Thoracic aorta (tissue), 2 donors: Measurements from ENCODE around the gene LY86. TPM values are rescaled to one million over a fixed set of nuclear protein-coding genes. Genes with fewer than 3 reads are reported as not detected.

ENCODE experiments used
- ATAC-seq: fragments of 150-250 bp; one replicate; pipeline ENCODE4 v1.8.0; 2017; ENCODE audit warnings: low read depth; ENCODE audit not compliant: insufficient number of reproducible peaks, low FRiP score
- DNase-seq: peaks from one replicate; pipeline ENCODE4 v3.0.0-alpha.2; 2020; ENCODE audit warnings: low spot score
- H3K27ac ChIP-seq, 2 donors: fragments of 200-600 bp; sonication (generic); 1 replicate in 1 of 2; 2 replicates in 1 of 2; pipeline ENCODE4 v1.5.1; 2016; ENCODE audit warnings: mild to moderate bottlenecking in 2 of 2, moderate library complexity in 2 of 2
- H3K27me3 ChIP-seq: fragments of 200-600 bp; sonication (generic); replicated peaks from 2 replicates; pipeline ENCODE4 v1.6.0; 2016; ENCODE audit warnings: mild to moderate bottlenecking; ENCODE audit not compliant: insufficient read depth
- H3K36me3 ChIP-seq: fragments of 200-600 bp; sonication (generic); one replicate; pipeline ENCODE4 v1.5.1; 2016
- H3K4me1 ChIP-seq, 2 donors: fragments of 200-600 bp; sonication (generic); 1 replicate in 1 of 2; 2 replicates in 1 of 2; pipeline versions ENCODE4 v1.5.1 to v1.6.0; 2016; ENCODE audit warnings: low read depth in 2 of 2, mild to moderate bottlenecking in 1 of 2; ENCODE audit not compliant: control insufficient read depth in 1 of 2
- H3K4me3 ChIP-seq: fragments of 200-600 bp; sonication (generic); 2 replicates; pipeline ENCODE4 v1.5.1; 2016; ENCODE audit warnings: mild to moderate bottlenecking
- H3K9me3 ChIP-seq: fragments of 200-600 bp; sonication (generic); 2 replicates; pipeline ENCODE4 v1.5.1; 2016
- total RNA-seq, 2 donors: library from RNA; depleted of rRNA; stranded (reverse); fragments of >200 nt; gene quantifications; one replicate each; pipeline versions ENCODE4 v1.1.0 to v1.2.3, GENCODE V29; 2016
- TF ChIP-seq, protein P1 (sequence below): fragments of 200-600 bp; sonication (generic); IDR thresholded peaks from one replicate; pipeline ENCODE4 v1.5.1; 2019; ENCODE audit warnings: antibody characterized with exemption

Gene LY86
- total RNA-seq, 2 donors from 2014 or later = 4.5 to 6.5 TPM

DNA sequence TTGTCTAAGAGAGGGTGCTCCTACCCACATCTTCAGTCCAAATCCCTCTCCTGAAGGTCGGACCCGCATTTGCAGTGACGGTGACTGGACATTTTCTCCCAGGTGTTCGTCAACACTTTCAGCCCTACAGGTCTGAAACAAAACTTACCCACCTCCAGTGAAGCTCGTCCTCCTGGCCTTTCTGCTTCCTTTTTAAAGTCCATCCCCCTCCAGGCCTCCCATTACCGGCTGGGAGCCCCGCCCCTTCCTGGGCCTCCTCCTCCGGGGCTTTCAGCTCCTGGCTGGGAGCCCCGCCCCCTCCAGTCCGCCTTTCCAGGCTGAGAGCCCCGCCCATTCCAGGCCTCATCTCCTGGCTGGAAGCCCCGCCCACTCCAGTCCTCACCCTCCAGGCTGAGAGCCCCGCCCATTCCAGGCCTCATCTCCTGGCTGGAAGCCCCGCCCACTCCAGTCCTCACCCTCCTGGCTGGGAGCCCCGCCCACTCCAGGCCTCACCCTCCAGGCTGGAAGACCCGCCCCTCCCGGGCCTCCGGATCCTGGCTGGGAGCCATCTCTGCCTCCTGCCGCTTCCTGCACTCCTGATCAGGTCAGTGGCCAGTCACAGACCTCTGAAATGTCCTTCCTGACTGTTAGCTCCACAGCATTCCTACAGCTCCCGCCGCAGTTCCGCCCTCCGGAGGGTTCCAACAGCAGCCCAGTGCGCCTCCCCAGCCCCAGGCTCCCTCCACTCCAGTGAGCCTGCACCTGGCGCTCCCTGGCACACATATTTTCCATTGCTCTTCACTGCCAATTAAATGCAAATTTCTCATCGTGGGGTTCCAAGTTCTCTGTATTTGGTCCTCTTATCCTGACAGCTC is 98.5 kb downstream of the LY86 start:
- TF ChIP-seq, protein P1, sequence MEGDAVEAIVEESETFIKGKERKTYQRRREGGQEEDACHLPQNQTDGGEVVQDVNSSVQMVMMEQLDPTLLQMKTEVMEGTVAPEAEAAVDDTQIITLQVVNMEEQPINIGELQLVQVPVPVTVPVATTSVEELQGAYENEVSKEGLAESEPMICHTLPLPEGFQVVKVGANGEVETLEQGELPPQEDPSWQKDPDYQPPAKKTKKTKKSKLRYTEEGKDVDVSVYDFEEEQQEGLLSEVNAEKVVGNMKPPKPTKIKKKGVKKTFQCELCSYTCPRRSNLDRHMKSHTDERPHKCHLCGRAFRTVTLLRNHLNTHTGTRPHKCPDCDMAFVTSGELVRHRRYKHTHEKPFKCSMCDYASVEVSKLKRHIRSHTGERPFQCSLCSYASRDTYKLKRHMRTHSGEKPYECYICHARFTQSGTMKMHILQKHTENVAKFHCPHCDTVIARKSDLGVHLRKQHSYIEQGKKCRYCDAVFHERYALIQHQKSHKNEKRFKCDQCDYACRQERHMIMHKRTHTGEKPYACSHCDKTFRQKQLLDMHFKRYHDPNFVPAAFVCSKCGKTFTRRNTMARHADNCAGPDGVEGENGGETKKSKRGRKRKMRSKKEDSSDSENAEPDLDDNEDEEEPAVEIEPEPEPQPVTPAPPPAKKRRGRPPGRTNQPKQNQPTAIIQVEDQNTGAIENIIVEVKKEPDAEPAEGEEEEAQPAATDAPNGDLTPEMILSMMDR = no peak
- ATAC-seq (no peak), DNase-seq (no peak)
- H3K27ac ChIP-seq = no peak overlapping the region
- no peaks in the 10 kb centered on the region for H3K9me3 ChIP-seq
- H3K4me1 ChIP-seq = peaks cover 0 to 6% of the 10 kb centered on the region in 2 donors
- H3K4me3 ChIP-seq = peak overlapping the region; percentile 10
- no peaks in the 10 kb centered on the region for H3K36me3 ChIP-seq
- H3K27me3 ChIP-seq = no peaks in the 10 kb centered on the region

- no peak for ATAC-seq
- Histone ChIP-seq H3K27me3 (no peaks in the 10 kb centered on the region), H3K27ac (no peak overlapping the region), H3K4me3 (no peak overlapping the region), H3K4me1 (peaks cover 0 to 6% of the 10 kb centered on the region in 2 donors), H3K36me3 (no peaks in the 10 kb centered on the region), H3K9me3 (no peaks in the 10 kb centered on the region)
- no peak for DNase-seq
- TF ChIP-seq, protein P1 = no peak
Measured at GRCh38 chr6:6688283-6688682, 99.8 kb downstream of the LY86 start.

DNA sequence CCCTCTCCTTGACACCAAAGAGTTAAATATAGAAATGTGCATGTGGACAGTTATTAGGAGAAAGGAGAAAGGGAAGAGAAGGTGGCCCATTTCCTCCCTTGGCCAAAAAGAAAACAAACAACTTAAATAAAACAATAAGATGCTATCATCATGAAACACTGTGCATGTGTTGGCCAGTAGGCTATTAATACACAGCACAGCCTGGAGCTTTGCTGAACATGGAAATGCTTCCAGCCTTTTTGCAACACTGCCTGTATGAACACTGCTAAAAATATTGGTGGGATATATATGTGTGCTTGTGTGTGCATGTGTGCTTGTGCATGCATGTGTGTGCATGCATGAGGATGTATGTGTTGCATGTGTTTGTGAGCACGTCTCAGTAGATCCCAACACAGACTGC is 100.4 kb downstream of the LY86 start:
- no peak for ATAC-seq
- Histone ChIP-seq H3K36me3 (no peaks in the 10 kb centered on the region), H3K4me3 (no peak overlapping the region), H3K27ac (no peak overlapping the region), H3K4me1 (peaks cover 0 to 6% of the 10 kb centered on the region in 2 donors), H3K9me3 (no peaks in the 10 kb centered on the region), H3K27me3 (no peaks in the 10 kb centered on the region)
- TF ChIP-seq, protein P1 = no peak
- no peak for DNase-seq

GRCh38 chr6:6689400-6690143 is 101.1 kb downstream of the LY86 start:
- H3K9me3 ChIP-seq = no peaks in the 10 kb centered on the region
- no peak overlapping the region for H3K4me3 ChIP-seq
- H3K27me3 ChIP-seq = no peaks in the 10 kb centered on the region
- peak overlapping the region in 1 of 2 donors; percentile 20 for H3K27ac ChIP-seq
- TF ChIP-seq, protein P1 = no peak
- peaks cover 0 to 6% of the 10 kb centered on the region in 2 donors for H3K4me1 ChIP-seq
- H3K36me3 ChIP-seq = no peaks in the 10 kb centered on the region
- ATAC-seq = no peak
- DNase-seq = no peak

DNA sequence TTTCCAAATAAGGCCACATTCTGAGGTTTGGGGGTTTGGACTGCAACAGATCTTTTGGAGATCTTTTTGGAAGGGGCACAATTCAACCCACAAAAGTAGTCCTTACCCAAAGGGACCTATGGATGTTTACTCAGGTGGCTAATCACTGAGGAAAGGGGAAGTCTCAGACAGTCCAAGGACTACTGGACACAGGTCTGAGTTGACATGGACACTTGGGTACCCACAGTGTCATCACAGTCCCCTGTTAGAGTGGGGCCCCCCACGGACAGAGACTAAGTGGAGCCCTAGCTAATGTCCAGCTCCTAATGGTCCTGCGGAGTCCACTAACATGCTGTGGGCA is 101.6 kb downstream of the LY86 start:
- Histone ChIP-seq H3K36me3 (no peaks in the 10 kb centered on the region), H3K4me3 (no peak overlapping the region), H3K4me1 (peaks cover 0 to 6% of the 10 kb centered on the region in 2 donors), H3K27ac (peak overlapping the region in 1 of 2 donors; percentile 20), H3K9me3 (no peaks in the 10 kb centered on the region), H3K27me3 (no peaks in the 10 kb centered on the region)
- DNase-seq (no peak), ATAC-seq (no peak)
- TF ChIP-seq, protein P1 = no peak
